CMK (cell line): ENCODE measurements around the gene TSTD2.
A peak's percentile ranks its signal among the peaks of the same experiment; 100 is the strongest.
"Not testable (repeated sequence)": the region's sequence is repeated elsewhere in the genome, so short reads cannot be mapped to it uniquely, and the experiment has no call there.

Experiments used
- DNase-seq: peaks from one replicate; pipeline ENCODE4 v3.0.0-alpha.2; 2010; ENCODE audit warnings: low read depth

TSTD2 gene

DNA sequence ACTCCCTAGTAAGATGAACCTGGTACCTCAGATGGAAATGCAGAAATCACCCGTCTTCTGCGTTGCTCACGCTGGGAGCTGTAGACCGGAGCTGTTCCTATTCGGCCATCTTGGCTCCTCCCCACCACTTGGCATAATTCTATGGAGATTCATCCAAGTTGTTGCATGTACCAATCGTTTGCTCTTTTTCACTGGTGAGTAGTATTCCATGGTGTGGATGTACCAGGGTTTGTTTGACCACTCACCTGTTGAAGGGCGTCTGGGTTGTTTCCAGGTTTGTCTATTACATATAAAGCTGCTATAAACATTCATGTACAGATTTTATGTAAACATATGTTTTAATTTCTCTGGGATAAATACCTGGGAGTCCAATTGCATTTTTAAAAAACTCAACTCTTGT lies 46.3 kb downstream of the TSTD2 start:
- DNase-seq: not testable (repeated sequence)

DNA sequence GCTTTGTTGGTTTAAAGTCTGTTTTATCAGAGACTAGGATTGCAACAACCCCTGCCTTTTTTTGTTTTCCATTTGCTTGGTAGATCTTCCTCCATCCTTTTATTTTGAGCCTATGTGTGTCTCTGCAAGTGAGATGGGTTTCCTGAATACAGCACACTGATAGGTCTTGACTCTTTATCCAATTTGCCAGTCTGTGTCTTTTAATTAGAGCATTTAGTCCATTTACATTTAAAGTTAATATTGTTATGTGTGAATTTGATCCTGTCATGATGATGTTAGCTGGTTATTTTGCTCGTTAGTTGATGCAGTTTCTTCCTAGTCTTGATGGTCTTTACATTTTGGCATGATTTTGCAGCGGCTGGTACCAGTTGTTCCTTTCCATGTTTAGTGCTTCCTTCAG lies 48.4 kb downstream of the TSTD2 start:
- not testable (repeated sequence) for DNase-seq

DNA sequence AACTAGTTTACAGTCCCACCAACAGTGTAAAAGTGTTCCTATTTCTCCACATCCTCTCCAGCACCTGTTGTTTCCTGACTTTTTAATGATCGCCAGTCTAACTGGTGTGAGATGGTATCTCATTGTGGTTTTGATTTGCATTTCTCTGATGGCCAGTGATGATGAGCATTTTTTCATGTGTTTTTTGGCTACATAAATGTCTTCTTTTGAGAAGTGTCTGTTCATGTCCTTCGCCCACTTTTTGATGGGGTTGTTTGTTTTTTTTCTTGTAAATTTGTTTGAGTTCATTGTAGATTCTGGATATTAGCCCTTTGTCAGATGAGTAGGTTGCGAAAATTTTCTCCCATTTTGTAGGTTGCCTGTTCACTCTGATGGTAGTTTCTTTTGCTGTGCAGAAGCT lies 51.6 kb downstream of the TSTD2 start:
- DNase-seq: not testable (repeated sequence)

DNA sequence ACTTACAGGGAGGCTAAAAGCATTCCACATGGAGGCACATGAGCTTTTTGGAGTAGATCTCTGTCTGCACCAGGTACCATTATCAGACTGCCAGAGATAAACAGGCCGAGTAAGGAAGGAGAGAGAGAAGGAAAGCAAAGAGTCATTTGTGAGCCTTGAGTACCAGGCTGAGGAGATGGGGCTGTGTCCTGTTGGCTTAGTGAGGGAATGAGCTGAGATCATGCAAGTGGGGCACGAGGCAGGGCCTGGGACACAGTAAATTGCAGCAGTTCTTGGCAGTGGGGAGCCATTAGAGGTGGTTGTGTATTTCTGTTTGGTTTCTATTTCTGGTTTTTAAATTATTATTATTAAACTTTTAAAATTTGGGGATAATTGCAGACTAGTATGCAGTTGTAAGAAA lies 53.3 kb downstream of the TSTD2 start:
- DNase-seq: no peak

DNA sequence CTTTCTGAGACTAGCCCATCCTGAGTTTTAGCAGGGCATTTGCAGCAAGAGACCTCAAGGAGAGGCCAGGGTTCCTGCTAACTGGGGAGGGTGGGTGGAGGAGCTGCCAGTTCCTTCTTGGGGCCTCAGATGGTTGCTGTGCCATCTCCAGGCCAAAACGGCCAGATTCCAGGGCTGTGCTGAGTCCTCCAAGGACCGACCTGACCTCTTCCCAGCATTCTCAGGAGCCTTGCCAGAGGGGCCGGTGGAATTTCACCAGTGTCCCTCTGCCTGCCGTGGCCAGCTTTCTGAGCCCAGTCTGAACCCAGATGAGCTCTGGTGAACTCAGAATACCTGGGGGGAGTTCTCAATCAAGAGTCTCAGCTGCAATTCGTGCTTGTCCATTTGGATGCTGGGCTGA lies 54.3 kb downstream of the TSTD2 start:
- no peak for DNase-seq

DNA sequence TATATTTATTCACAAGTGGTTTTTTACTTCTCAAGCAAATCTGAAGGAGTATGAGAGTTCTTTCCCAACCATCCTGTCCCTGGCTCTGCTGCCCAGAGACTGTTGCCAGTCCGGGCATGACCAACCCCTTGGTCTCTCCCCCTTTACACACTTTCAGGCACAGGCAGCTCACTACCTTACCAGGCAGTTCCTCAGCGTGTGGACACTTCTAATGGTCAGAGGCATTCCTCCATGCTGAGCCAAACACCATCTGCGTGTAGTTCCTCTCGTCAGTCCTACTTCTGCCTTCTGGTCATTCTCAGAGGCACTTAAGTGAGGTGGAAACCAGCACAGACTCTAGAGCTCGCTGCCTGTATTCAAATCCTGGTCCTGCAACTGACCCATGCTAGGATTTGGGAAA lies 56.1 kb downstream of the TSTD2 start:
- no peak for DNase-seq

DNA sequence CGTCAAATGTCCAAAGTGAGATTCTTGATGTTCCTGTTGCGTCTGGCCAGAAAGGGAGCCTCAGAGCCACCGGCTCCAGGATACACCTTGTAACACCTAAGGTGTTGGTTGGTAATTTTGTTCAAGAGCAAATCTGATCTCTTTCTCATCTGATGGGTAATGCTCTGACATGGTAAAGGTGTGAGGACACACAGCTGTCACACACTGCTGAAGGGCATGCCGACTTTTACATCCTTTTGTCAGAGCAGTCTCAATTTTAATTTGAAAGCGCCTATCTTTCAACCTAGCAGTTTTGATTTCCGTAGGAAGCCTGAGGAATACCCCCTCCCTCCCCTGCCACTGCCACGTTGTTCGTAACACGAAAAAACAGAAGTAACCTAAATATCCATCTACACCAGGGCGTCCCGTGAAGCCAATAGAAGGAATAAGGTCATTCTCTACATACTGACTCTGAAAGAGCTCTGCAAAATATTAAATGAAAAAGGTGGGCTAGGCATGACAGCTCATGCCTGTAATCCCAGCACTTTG lies 57.4 kb downstream of the TSTD2 start:
- DNase-seq: no peak

DNA sequence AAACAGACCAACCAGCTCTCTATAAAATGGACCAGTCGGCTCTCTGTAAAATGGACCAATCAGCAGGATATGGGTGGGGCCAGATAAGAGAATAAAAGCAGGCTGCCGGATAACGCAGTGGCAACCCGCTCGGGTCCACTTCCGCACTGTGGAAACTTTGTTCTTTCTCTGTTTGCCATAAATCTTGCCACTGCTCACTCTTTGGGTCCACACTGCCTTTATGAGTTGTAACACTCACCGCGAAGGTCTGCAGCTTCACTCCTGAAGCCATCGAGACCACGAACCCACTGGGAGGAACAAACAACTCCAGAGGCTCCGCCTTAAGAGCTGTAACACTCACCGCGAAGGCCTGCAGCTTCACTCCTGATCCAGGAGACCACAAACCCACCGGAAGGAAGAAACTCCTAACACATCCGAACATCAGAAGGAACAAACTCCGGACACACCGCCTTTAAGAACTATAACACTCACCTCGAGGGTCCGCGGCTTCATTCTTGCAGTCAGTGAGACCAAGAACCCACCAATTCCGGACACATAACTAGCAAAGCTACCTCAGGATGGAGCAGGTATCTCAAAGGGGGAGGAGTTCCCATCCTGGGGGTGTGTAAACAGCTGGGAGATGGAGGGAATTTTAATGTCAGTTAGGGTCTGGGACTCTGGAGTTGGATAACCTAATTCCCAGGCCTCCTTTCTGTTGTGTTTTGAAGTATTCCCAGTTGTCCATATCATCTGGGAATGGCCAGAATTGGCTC lies 58.1 kb downstream of the TSTD2 start:
- peak; percentile 45 for DNase-seq

DNA sequence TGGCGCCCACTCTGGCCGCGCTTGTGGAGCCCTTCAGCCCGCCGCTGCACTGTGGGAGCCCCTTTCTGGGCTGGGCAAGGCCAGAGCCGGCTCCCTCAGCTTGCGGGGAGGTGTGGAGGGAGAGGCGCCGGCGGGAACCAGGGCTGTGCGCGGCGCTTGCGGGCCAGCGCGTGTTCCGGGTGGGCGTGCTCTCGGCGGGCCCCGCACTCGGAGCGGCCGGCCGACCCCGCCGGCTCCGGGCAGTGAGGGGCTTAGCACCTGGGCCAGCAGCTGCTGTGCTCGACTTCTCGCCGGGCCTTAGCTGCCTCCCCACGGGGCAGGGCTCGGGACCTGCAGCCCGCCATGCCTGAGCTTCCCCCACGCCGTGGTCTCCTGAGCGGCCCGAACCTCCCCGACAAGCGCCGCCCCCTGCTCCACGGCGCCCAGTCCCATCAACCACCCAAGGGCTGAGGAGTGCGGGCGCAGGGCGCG lies 59.0 kb downstream of the TSTD2 start:
- not testable (repeated sequence) for DNase-seq

DNA sequence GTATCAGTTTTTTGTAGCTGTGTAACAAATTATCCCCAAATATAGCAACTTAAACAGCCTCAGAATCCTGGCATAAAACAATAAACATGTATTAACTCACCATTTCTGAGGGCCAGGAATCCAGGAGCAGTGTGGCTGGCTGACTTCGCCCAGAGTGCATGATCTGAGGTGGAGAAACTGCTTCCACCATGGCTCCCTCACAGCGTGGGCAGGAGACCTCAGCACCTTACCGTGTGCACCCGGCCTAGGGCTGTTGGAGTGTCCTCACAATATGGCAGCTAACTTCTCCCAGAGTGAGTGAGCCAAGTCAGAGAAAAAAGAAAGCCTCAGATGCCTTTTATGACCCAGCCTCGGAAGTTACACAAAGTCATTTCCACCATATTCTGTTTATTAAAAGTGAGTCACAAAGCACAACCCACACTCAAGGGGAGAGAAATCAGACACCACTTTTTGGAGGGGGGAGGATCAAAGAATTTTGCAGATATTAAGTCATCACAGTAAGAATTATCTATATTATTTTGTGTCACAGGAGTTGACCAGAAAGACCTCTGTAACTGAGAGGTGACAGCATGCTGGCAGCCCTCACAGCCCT lies 59.6 kb downstream of the TSTD2 start:
- no peak for DNase-seq

DNA sequence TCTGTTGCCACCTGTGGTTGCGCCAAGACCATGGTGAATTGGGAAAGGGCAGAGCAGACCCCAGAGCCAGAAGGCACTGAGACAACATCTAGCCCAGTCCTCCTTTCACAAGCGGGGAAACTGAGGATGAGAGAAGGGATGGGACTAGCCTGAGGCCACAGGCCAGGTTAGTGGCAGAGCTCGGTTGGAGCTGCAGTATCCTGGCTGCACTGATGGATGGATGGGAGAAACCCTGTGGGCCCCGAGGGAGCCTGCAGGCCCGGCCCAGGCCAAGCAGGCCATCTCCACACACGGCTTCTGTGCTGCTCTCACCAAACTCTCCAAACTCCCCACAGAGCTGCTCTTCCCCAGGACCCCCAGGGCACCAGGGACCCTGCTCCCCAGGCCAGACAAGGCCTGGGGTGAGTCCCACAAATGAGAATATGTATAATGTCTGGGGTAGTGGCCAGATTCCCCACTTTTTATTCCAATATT lies 60.2 kb downstream of the TSTD2 start:
- no peak for DNase-seq

DNA sequence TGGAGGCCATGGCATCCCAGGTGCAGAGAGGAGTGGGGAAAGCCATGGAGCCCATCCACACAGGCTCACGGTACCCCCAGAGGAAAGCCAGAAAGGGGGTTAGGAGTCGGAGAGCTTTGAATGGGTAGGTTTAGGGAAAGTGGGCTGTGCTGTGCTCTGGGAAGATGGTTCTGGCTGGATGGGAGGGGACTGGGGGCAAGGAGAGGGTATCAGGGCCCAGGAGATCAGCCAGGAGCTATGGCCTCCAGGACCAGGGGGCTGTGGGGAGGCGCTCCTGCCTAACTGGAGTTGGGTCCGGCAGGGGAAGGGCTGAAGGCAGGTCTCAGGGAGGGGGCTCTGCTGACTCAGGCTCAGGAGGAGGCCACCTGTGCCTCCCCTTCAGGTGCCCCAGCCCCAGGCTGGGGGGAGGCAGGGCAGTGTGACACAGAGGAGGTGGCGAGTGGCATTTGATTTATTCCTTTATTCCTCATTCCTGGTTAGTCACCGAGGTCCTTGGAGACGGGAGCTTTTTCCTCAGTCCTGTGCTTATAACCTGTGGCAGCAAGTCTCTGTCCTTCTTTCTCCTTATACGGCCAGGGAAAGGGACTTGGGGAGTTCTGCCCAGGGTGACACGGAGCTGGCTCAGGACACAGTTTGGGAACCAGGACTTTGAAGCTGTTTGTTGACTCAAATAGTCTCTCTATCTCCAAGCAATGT lies 60.8 kb downstream of the TSTD2 start:
- no peak for DNase-seq

DNA sequence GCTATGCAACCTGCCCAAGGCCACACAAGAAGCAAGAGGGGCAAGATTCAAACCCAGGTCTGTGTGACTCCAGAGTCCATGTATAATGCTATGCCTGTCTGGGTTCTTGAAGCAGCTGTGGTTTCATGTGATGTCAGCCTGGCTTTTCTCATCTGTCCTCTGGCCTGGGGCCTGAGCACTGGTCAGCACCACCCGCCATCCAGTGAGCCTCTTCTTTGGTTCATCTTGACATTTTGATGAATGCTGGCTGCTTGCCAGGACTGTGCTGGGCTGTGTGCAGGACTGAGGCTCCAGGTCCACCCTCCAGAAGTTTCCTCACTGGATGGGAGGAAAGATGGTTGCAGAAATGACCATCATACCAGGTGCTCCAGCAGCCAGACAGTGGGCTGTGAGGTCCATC lies 61.5 kb downstream of the TSTD2 start:
- DNase-seq: no peak

DNA sequence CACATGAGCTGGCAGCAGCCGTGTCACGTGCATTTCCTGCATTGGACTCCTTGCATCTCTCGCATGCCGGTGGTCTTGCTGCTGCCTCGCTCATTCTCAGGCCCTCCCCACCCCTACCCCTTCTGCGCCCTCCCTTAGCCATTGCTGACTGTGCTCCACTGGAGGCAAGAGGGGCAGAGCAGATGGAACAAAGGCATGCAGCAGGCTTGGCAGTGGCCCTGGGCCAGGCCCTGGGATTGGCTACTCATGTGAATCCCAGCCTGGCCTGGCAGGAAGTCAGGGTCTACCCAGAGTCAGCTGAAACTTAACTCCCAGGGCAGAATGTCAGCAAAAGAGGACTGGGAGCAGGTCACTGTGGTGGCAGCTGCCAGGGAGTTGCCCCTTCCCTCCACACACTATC lies 62.3 kb downstream of the TSTD2 start:
- no peak for DNase-seq

DNA sequence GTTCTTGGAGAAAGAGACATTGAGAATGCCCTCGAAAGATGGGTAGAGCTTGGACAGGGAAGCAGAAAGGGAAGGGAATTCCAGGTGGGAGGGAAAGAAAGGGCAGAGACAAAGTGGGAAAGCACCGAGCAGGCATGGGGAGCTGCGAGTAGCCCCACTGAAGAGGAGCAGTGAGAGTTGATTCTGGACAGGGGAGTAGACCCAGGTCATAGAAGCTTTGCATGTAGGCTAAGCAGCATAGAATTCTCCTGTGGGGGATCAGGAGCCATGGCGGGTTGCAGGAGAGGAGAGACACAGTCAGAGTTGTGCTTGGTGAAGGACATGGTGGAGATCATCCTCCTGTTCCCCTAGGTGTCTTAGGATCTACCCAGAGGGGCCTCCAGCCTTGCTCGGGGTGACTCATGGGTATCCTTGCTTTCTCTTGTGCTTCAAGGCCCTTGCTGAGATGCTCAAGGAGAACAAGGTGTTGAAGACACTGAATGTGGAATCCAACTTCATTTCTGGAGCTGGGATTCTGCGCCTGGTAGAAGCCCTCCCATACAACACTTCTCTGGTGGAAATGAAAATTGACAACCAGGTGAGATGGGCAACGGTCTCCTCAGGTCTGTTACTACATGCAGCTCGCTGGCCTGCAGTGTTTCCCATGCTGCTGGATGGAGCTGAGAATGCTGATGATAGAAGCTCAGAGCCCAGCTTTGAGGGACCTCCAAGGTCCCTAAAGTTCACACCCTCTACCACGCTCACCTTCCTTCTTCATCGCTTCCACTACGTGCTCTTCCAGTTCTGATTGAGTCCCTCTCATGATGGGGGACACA lies 64.5 kb downstream of the TSTD2 start:
- no peak for DNase-seq

DNA sequence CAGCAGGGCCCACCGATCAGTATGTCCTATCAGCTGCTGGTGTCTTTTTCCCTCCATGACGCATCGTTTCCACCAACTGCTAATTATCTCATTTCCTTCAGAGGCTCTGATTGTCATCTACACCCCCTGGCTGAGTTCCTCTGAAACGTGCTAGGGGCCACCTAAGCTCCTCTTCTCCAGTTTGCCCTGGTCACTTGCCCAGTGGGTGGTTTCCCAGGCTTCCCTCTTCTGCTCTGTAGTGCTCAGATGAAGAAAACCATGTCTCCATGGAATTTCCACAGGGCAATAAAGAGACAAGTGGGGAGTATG lies 65.3 kb downstream of the TSTD2 start:
- peak; percentile 66 for DNase-seq

DNA sequence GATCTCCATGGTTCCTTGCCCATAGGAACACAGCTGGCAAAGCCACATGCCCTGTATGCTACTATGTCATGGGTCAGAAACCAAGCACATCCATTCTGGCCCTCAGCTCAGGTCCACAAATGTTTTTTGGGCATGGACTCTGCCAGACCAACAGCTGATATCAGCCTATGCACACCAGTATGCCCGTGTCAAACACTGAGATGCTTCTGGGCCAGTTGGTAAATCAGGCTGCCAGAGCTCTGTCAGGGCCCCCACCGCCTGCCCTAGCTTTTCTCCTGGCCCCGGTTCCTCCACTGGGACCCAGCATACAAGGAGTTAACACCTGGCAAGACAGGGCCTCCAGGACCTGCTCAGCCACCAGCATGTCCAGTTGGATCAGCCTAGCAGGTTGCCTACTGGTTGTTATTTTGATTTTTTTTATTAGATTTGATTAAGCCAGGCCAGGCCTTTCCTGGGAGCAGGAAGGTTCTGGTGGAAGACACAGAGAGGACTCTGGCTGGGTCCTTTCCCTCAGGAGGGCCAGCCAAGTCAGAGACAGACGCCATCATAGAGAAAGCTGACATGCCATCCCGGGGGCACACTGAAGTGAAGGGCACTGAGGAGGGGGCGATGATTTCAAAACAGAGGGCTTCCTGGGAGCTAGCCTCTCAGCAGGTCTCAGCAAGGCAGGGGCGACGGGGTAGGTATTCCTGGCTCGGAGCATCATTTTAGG lies 65.8 kb downstream of the TSTD2 start:
- no peak for DNase-seq

DNA sequence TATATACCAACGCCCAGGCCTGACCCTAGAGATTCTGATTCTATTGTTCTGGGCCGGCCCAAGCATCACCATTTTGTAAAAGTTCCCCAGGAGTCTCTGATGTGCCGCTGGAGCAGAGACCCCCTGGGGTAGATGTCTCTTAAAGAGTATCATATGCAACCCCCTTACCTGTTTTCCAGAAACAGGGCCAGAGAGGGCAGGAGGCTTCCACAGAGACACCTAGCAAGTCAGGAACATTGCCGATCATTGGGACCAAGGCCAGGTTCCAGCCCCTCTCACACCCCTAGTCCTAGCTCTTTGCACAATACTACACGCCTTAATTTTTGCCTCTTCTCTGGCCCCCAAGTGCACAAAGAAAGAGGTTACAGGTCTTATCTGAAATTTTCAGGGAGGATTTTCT lies 67.9 kb downstream of the TSTD2 start:
- no peak for DNase-seq

DNA sequence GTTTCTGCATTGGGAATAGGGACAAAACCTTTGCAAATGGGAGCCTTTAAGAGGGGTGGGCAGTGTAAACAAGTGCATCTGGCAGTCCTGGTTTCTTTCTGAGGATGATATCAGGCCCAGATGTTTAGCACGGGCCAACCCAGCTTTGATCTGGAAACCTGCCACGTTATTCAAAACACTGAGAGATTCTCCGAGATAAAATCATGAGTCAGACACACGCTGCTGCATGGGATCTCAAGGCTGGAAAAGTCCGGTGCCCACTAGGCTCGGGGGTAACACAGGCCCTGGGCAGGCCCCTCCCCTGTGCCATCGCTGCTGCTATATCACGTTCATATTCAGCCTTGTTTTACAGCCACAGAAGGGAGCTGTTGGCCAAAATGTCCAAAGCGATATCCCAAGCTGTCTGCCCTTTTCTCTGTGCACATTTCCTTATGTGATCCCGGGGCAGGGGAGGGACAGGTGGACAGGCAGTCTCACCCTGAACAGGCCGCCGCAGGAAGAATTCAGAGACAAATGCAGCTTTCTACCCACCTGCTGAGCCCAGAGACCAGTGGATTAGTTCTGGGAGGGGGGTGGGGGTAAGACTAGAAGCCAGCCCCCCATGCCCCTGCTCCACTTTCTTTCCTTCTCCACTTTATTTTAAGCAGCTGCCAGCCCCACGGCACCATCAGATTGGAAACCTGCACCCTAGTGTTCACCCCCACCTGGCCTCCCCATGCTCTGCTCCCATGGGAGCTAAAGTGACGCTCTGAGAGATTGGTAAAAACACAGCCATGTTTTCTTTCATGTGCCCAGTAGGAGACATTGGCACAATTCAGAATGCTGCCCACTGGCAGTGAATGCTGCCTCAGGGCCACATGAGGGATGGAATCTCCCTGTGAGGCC lies 68.6 kb downstream of the TSTD2 start:
- DNase-seq: no peak

DNA sequence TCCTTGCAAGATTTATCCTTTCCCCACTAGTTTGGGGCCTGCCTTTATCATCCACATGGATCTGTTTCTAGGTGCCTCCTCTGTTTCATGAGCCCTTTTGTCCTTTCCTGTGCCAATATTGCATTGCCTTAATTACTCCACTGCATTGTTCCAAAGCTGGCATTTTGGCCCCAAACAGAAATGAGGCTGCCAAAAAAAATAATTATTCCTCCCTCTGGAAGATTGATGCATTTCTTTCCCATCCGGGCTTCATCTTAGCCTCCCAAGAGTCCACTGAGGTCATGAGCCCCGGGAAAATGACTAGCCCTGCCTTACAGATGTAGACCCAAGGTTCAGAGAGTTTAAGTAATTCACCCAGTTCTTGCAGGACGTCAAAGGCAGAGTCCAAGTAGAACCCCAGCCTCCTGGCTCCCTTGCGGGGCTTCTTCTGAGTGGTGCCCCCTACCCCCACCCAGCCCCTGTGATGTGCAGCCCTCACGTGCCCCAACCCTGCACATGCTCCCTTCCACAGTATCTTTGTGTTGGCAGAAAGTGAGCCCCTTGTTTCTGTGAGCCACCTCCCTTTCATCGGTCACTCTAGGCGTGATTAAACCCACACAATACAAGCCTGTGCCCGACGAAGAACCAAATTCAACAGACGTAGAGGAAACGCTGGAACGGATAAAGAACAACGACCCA lies 69.6 kb downstream of the TSTD2 start:
- no peak for DNase-seq
